GM20431 (cell line): Measurements from ENCODE around the gene RNF212.

Source experiments
- in situ Hi-C: fragments of 300-500 bp; cut with MseI, MboI; formaldehyde crosslinking; loops from one replicate; pipeline ENCODE4 v1.15.0; 2020; ENCODE audit warnings: low sequenced_read_pairs; ENCODE audit not compliant: unreplicated experiment

RNF212 gene

DNA sequence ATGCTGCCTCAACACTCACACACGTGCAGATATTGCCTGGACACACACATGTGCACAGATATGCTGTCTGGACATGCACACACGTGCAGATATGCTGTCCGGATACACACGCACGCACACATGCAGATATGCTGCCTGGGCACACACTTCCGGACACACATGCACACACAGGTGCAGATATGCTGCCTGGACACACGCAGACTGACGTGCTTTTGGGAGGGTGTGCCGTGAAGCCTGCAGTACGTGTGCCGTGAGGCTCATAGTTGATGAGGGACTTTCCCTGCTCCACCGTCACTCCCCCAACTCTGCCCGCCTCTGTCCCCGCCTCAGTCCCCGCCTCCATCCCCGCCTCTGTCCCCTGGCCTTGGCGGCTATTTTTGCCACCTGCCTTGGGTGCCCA is 87.2 kb downstream of the RNF212 start:
- in situ Hi-C loops: no loop called here

DNA sequence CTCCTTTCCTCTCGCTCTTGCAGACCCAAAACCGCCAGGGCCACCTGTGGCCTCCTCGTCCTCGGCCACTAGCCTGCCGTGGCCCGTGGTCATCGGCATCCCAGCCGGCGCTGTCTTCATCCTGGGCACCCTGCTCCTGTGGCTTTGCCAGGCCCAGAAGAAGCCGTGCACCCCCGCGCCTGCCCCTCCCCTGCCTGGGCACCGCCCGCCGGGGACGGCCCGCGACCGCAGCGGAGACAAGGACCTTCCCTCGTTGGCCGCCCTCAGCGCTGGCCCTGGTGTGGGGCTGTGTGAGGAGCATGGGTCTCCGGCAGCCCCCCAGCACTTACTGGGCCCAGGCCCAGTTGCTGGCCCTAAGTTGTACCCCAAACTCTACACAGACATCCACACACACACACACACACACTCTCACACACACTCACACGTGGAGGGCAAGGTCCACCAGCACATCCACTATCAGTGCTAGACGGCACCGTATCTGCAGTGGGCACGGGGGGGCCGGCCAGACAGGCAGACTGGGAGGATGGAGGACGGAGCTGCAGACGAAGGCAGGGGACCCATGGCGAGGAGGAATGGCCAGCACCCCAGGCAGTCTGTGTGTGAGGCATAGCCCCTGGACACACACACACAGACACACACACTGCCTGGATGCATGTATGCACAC is 88.3 kb downstream of the RNF212 start:
- in situ Hi-C loops: no loop called here

DNA sequence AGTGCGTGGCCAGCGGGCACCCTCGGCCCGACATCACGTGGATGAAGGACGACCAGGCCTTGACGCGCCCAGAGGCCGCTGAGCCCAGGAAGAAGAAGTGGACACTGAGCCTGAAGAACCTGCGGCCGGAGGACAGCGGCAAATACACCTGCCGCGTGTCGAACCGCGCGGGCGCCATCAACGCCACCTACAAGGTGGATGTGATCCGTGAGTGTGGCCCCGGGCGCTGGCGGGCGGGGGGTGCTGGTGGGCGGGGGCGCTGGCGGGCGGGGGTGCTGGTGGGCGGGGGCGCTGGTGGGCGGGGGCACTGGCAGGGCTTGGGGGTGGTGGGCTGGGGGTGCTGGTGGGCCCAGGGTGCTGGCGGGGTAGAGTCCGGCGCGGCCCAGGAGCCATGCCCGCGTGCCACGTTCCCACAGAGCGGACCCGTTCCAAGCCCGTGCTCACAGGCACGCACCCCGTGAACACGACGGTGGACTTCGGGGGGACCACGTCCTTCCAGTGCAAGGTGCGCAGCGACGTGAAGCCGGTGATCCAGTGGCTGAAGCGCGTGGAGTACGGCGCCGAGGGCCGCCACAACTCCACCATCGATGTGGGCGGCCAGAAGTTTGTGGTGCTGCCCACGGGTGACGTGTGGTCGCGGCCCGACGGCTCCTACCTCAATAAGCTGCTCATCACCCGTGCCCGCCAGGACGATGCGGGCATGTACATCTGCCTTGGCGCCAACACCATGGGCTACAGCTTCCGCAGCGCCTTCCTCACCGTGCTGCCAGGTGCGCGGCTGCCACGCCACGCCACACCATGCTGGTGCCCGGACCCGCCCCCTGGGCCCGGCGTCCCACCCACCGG is 89.2 kb downstream of the RNF212 start:
- in situ Hi-C loops: no loop called here

DNA sequence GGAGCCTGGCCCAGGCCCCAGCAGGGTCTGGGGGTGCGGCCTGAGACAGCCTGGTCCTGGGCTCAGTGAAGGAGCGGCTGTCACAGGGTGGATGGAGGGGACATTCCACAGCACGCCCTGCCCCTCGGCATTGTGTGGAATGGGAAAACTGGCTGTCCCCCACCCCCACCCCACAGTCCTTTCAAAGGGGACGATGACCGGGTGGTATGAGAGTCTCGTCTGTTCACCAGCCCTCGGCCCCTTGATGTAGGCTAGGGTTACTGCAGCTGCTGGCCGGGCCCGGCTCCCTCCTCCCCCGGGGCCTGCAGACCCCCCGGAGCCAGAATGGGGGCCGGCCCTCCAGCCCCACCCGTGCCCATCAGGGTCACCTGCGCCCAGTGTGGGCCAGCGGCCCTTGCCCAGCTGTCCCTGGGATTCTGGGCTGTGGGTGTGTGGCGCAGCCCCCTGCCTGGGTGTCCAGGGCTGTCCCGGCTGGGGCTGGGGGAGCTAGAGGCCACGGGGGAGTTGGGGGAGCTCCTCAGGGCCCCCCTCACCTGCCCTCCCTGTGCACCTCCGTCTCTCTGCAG is 90.2 kb downstream of the RNF212 start:
- in situ Hi-C loops: no loop called here

DNA sequence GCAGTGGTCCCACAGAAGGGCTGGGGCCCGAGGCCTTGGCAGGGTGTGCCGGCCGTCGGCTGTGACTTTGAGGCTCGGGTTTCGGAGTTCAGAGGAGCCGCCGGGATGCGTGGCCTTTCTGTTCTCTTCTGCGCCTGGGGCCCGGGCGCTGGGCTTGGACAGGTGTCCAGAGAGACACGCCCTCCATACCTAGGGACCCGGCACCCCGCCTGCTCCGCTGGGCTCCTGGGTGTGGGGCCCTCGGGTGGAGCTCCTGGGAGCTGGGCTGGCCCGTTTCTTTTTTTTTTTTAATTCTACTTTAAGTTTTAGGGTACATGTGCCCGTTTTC is 90.7 kb downstream of the RNF212 start:
- in situ Hi-C loops: no loop called here

DNA sequence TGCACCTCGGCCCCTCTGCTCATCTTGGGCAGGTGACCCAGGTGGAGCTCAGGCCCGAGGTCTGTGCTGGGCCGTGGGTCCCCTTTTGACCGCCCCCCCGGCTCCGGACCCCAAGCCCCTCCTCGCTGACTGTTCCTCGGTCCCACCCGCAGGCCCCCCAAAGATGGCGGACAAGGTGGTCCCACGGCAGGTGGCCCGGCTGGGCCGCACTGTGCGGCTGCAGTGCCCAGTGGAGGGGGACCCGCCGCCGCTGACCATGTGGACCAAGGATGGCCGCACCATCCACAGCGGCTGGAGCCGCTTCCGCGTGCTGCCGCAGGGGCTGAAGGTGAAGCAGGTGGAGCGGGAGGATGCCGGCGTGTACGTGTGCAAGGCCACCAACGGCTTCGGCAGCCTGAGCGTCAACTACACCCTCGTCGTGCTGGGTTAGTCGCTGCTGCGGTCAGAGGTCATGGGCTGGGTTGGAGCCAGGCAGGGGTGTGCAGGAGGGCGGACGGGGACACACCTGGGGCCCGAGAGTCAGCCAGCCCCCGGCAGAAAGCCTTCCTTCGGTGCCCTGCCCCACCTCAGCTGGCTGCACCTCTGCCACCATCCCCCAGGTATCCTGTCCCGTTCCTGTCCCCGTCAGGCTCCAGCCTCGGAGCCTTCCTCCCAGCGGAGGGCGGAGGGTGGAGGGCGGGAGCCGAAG is 91.2 kb downstream of the RNF212 start:
- in situ Hi-C loops: no loop called here
